CD14-positive monocyte (primary cell): ENCODE measurements around the gene CEND1. TPM values are rescaled to one million over a fixed set of nuclear protein-coding genes. Genes with fewer than 3 reads are reported as not detected.

Experiments used
- DNase-seq, 3 donors: peaks; one replicate each; pipeline ENCODE4 v3.0.0-alpha.2; 2011 to 2022
- H2AFZ ChIP-seq: 2 replicates; pipeline ENCODE4 v1.6.0; 2012; ENCODE audit warnings: mild to moderate bottlenecking, low read depth, low read length, inconsistent platforms; ENCODE audit not compliant: insufficient read depth, poor library complexity, severe bottlenecking
- H3K27ac ChIP-seq, 2 donors: 1 replicate in 1 of 2; 2 replicates in 1 of 2; pipeline ENCODE4 v1.5.1; 2012 to 2013; ENCODE audit warnings: low read length in 2 of 2, control low read depth in 1 of 2, inconsistent platforms in 1 of 2, low read depth in 1 of 2, mild to moderate bottlenecking in 1 of 2
- H3K27me3 ChIP-seq, 2 donors: one replicate each; pipeline versions ENCODE4 v1.6.0 to v1.6.1; 2011 to 2013; ENCODE audit warnings: low read length in 2 of 2; ENCODE audit not compliant: control insufficient read depth in 2 of 2, insufficient read depth in 2 of 2
- H3K36me3 ChIP-seq, 2 donors: replicated peaks in 1 of 2; 1 replicate in 1 of 2; 2 replicates in 1 of 2; pipeline versions ENCODE4 v1.5.1 to v1.6.1; 2012 to 2013; ENCODE audit warnings: low read length in 2 of 2, control low read depth in 1 of 2, inconsistent platforms in 1 of 2, mild to moderate bottlenecking in 1 of 2; ENCODE audit not compliant: insufficient read depth in 2 of 2, control insufficient read depth in 1 of 2
- H3K4me1 ChIP-seq, 2 donors: 1 replicate in 1 of 2; 2 replicates in 1 of 2; pipeline versions ENCODE4 v1.5.1 to v1.6.1; 2012 to 2013; ENCODE audit warnings: low read length in 2 of 2, control low read depth in 1 of 2, inconsistent platforms in 1 of 2, mild to moderate bottlenecking in 1 of 2, moderate library complexity in 1 of 2; ENCODE audit not compliant: insufficient read depth in 2 of 2, control insufficient read depth in 1 of 2
- H3K4me2 ChIP-seq: replicated peaks from 2 replicates; pipeline ENCODE3; 2012; ENCODE audit warnings: low read length, moderate library complexity, mild to moderate bottlenecking; ENCODE audit not compliant: poor library complexity, severe bottlenecking; ENCODE audit errors: extremely low read depth
- H3K4me3 ChIP-seq, 3 experiments: fragments of 200-600 bp in 1 of 3; sonication (generic) in 1 of 3; replicated peaks in 1 of 3; 1 replicate in 2 of 3; 2 replicates in 1 of 3; pipeline ENCODE4 v1.5.1; 2011 to 2013; ENCODE audit warnings: low read length in 3 of 3, mild to moderate bottlenecking in 3 of 3, control low read depth in 2 of 3, low read depth in 2 of 3, inconsistent platforms in 1 of 3, moderate library complexity in 1 of 3
- H3K79me2 ChIP-seq: 2 replicates; pipeline ENCODE4 v1.6.0; 2012; ENCODE audit warnings: mild to moderate bottlenecking, control low read depth, inconsistent platforms, low read length, moderate library complexity; ENCODE audit not compliant: insufficient read depth
- H3K9ac ChIP-seq: 2 replicates; pipeline ENCODE4 v1.6.0; 2017; ENCODE audit warnings: low read length, mild to moderate bottlenecking; ENCODE audit not compliant: insufficient read depth, poor library complexity, severe bottlenecking
- H3K9me3 ChIP-seq, 2 donors: replicated peaks in 1 of 2; 1 replicate in 1 of 2; 2 replicates in 1 of 2; pipeline versions ENCODE4 v1.5.1 to v1.6.1; 2012 to 2013; ENCODE audit warnings: low read length in 2 of 2, control low read depth in 1 of 2; ENCODE audit not compliant: control insufficient read depth in 1 of 2, insufficient read depth in 1 of 2
- H4K20me1 ChIP-seq: 2 replicates; pipeline ENCODE4 v1.6.0; 2012; ENCODE audit warnings: mild to moderate bottlenecking, low read length, control low read depth, moderate library complexity; ENCODE audit not compliant: insufficient read depth
- H3K27ac Mint-ChIP-seq, 7 donors: one replicate each; pipeline ENCODE4 v1.8.0; 2020; ENCODE audit warnings: mild to moderate bottlenecking in 7 of 7, mixed read lengths in 7 of 7, moderate library complexity in 6 of 7, inconsistent platforms in 2 of 7
- H3K27me3 Mint-ChIP-seq, 3 donors: one replicate each; pipeline ENCODE4 v1.8.0; 2021 to 2022; ENCODE audit warnings: low read depth in 3 of 3, mild to moderate bottlenecking in 3 of 3, mixed read lengths in 3 of 3, moderate library complexity in 3 of 3, inconsistent platforms in 1 of 3
- H3K36me3 Mint-ChIP-seq, 2 donors: one replicate each; pipeline ENCODE4 v1.8.0; 2020; ENCODE audit warnings: mixed read lengths in 2 of 2, inconsistent platforms in 1 of 2, mild to moderate bottlenecking in 1 of 2
- H3K4me1 Mint-ChIP-seq: one replicate; pipeline ENCODE4 v1.8.0; 2020; ENCODE audit warnings: mild to moderate bottlenecking, mixed read lengths
- H3K4me3 Mint-ChIP-seq, 2 donors: one replicate each; pipeline ENCODE4 v1.8.0; 2020; ENCODE audit warnings: mild to moderate bottlenecking in 2 of 2, mixed read lengths in 2 of 2, moderate library complexity in 1 of 2
- H3K9me3 Mint-ChIP-seq, 7 donors: one replicate each; pipeline ENCODE4 v1.8.0; 2020 to 2022; ENCODE audit warnings: mixed read lengths in 7 of 7, mild to moderate bottlenecking in 6 of 7, moderate library complexity in 6 of 7, inconsistent platforms in 2 of 7
- CTCF ChIP-seq: fragments of 200-600 bp; IDR thresholded peaks from one replicate; pipeline ENCODE4 v1.8.0; 2022; ENCODE audit warnings: antibody characterized with exemption, mild to moderate bottlenecking
- WGBS: methylation state at CpG from one replicate; pipeline ENCODE4 v1.1.5; 2013; ENCODE audit warnings: missing lambda C conversion rate; ENCODE audit not compliant: insufficient coverage; 5-methylcytosine and 5-hydroxymethylcytosine counted together
- intact Hi-C, 2 donors: fragments of 100-400 bp; cut with micrococcal nuclease; formaldehyde crosslinking; loops; one replicate each; pipeline versions ENCODE4 v1.15.0 to v1.15.1; 2023
- polyA plus RNA-seq, 3 donors: library from polyadenylated mRNA; depleted of rRNA in 1 of 3; unstranded in 2 of 3; stranded (reverse) in 1 of 3; fragments of 300-500 nt in 2 of 3; fragments of >200 nt in 1 of 3; fragmentation: Illumina TruSeq in 2 of 3; gene quantifications; 1 replicate in 2 of 3; 2 replicates in 1 of 3; pipeline ENCODE4 v1.2.3, GENCODE V29; 2012 to 2021

The CEND1 gene
- polyA plus RNA-seq, 3 donors: not detected

DNA sequence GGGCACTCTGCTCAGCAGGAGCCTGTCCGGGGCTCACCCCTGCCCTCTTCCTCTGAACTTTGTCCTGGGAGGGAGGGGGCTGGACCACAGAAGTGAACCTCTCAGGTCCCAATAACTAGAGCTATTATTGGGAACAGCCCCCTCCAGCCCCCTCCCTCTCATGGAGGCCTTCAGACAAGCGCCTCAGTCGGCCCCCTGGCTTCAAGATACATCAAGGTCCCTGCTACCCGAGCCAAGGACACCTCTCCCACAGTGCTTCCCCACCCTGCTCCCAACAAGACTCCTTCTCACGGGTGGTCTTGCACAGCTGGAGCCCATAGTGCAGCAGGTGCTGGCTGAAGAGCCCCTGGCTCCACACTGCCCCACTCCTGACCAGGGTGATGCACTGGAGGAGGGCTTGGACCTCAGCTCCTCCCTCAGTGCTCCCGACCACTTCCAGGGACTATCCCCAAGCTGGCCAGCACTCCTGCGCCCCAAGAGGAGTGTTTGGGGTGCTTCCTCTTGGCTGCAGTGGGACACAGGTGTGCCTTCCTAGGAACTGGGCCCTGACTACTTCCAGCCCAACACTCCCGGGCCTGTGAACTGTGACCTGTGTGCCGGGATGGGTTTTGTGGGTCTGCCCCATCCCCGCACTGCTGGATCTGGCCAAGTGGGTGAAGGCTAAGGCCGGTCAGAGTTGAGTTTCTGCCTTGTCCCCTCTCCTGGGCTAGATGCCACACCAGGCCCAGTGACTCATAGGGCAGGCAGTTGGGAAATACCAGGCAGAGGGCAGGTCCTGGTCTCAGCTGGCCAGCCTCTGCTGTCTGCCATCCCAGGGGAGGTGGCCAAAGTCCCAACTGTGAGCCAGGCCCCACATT, 31.0 kb upstream of the CEND1 start:
- H3K36me3 Mint-ChIP-seq: peaks cover 27 to 40% of the 10 kb centered on the region in 2 donors
- H3K4me1 Mint-ChIP-seq: peaks cover 34% of the 10 kb centered on the region
- H3K4me1 ChIP-seq: peaks cover 44 to 54% of the 10 kb centered on the region in 2 donors
- H3K27me3 Mint-ChIP-seq: peaks cover 0 to 14% (median 2%) of the 10 kb centered on the region in 3 donors
- TF ChIP-seq CTCF: peak; percentile 15
- intact Hi-C loops: loop anchor here in 1 of 2 donors (2.0 kb wide), 1 partner anchor 14 kb away; no protein-coding TSS in a partner anchor
- H3K9ac ChIP-seq: peak overlapping the region; percentile 86
- H3K27ac ChIP-seq: peak overlapping the region; percentile 85 to 91
- H3K9me3 Mint-ChIP-seq: peaks cover 0 to 1% (median 0%) of the 10 kb centered on the region in 7 donors
- H3K27ac Mint-ChIP-seq: peak overlapping the region; percentile 91 to 98 (median 97)
- peaks cover 60% of the 10 kb centered on the region for H4K20me1 ChIP-seq
- no peak overlapping the region for H2AFZ ChIP-seq
- H3K79me2 ChIP-seq: peaks cover 53% of the 10 kb centered on the region
- H3K9me3 ChIP-seq: no peaks in the 10 kb centered on the region
- H3K36me3 ChIP-seq: peaks cover 21 to 32% of the 10 kb centered on the region in 2 donors
- peak; percentile 84 to 90 (median 89) for DNase-seq
- H3K27me3 ChIP-seq: no peaks in the 10 kb centered on the region
- H3K4me3 Mint-ChIP-seq: peak overlapping the region; percentile 88 to 90
- H3K4me3 ChIP-seq: peak overlapping the region; percentile 71 to 97 (median 87)
- 36% methylated on average over 5 of the region's 11 CpGs for WGBS
- peak overlapping the region; percentile 100 for H3K4me2 ChIP-seq

GRCh38 chr11:819943-820649, 30.2 kb upstream of the CEND1 start:
- Mint-ChIP-seq H3K27me3 (peaks cover 0 to 14% (median 2%) of the 10 kb centered on the region in 3 donors), H3K9me3 (peaks cover 0 to 1% (median 0%) of the 10 kb centered on the region in 7 donors), H3K36me3 (peaks cover 21 to 34% of the 10 kb centered on the region in 2 donors), H3K4me3 (peak overlapping the region; percentile 88 to 90), H3K4me1 (peaks cover 32% of the 10 kb centered on the region), H3K27ac (peak overlapping the region; percentile 91 to 98 (median 97))
- no peaks in the 10 kb centered on the region for H3K27me3 ChIP-seq
- intact Hi-C loops: loop anchor here (1.0 to 2.0 kb wide), 2 partner anchors 11 to 15 kb away; partner anchors contain the start of gene RPLP2 (in 1 of the 2)
- H2AFZ ChIP-seq: peak overlapping the region; percentile 50
- H4K20me1 ChIP-seq: peaks cover 52% of the 10 kb centered on the region
- peak overlapping the region; percentile 100 for H3K4me2 ChIP-seq
- WGBS: 2% methylated on average over 45 of the region's 47 CpGs
- H3K9ac ChIP-seq: peak overlapping the region; percentile 86
- peak overlapping the region; percentile 85 to 91 for H3K27ac ChIP-seq
- peak; percentile 83 to 93 (median 88) for DNase-seq
- H3K4me3 ChIP-seq: peak overlapping the region; percentile 71 to 97 (median 87)
- peaks cover 40 to 46% of the 10 kb centered on the region in 2 donors for H3K4me1 ChIP-seq
- peaks cover 53% of the 10 kb centered on the region for H3K79me2 ChIP-seq
- peaks cover 16 to 25% of the 10 kb centered on the region in 2 donors for H3K36me3 ChIP-seq
- no peaks in the 10 kb centered on the region for H3K9me3 ChIP-seq
- no peak for TF ChIP-seq CTCF
